Measurements from ENCODE around the gene YBX1.
"Not testable (repeated sequence)": the region's sequence is repeated elsewhere in the genome, so short reads cannot be mapped to it uniquely, and the experiment has no call there.

YBX1 gene

GRCh38 chr1:42703888-42704464 lies 21.8 kb downstream of the YBX1 start:
- no peak overlapping the region for H3K4me3 ChIP-seq (ENCODE audit: low read depth, low read length)
- TF ChIP-seq CTCF (IDR thresholded peaks at IDR 0.05; ENCODE audit: borderline replicate concordance, insufficient read depth, low read depth, low read length), result no peak

- H3K4me3 ChIP-seq (ENCODE audit: low read depth, low read length), result not testable (repeated sequence)
Observed at GRCh38 chr1:42712808-42713207, 30.6 kb downstream of the YBX1 start.

- TF ChIP-seq CTCF (IDR thresholded peaks at IDR 0.05; ENCODE audit: borderline replicate concordance, insufficient read depth, low read depth, low read length), result no peak
- no peak overlapping the region for H3K4me3 ChIP-seq (ENCODE audit: low read depth, low read length)
Observed at GRCh38 chr1:42713293-42713692, 31.1 kb downstream of the YBX1 start.

GRCh38 chr1:42714441-42714840 lies 32.2 kb downstream of the YBX1 start:
- H3K4me3 ChIP-seq (ENCODE audit: low read depth, low read length), result not testable (repeated sequence)

GRCh38 chr1:42720868-42721267 lies 38.6 kb downstream of the YBX1 start:
- no peak for TF ChIP-seq CTCF (IDR thresholded peaks at IDR 0.05; ENCODE audit: borderline replicate concordance, insufficient read depth, low read depth, low read length)
- no peak overlapping the region for H3K4me3 ChIP-seq (ENCODE audit: low read depth, low read length)

- no peak overlapping the region for H3K4me3 ChIP-seq (ENCODE audit: low read depth, low read length)
- no peak for TF ChIP-seq CTCF (IDR thresholded peaks at IDR 0.05; ENCODE audit: borderline replicate concordance, insufficient read depth, low read depth, low read length)
Observed at GRCh38 chr1:42721926-42722325, 39.7 kb downstream of the YBX1 start.

- H3K4me3 ChIP-seq (ENCODE audit: low read depth, low read length), result not testable (repeated sequence)
Observed at GRCh38 chr1:42722403-42722802, 40.2 kb downstream of the YBX1 start.

GRCh38 chr1:42723511-42723910 lies 41.3 kb downstream of the YBX1 start:
- TF ChIP-seq CTCF (IDR thresholded peaks at IDR 0.05; ENCODE audit: borderline replicate concordance, insufficient read depth, low read depth, low read length), result no peak
- no peak overlapping the region for H3K4me3 ChIP-seq (ENCODE audit: low read depth, low read length)

GRCh38 chr1:42725820-42726219 lies 43.6 kb downstream of the YBX1 start:
- not testable (repeated sequence) for H3K4me3 ChIP-seq (ENCODE audit: low read depth, low read length)
